ENCODE results near the gene DBR1. TPM values are rescaled to one million over a fixed set of nuclear protein-coding genes. Genes with fewer than 3 reads are reported as not detected.

Gene DBR1
- polyA plus RNA-seq (2013, experiment 1 of 2), result 11.6 TPM
- 12.4 TPM for polyA plus RNA-seq (2013, experiment 2 of 2)

- no peak within 1 kb of the TSS for H4K91ac ChIP-seq (ENCODE audit: low read depth, low read length, poor library complexity)
- peaks cover 7% of the 10 kb centered on the region for H3K79me1 ChIP-seq (ENCODE audit: low read depth, low read length)
- peak; percentile 51 for DNase-seq (ENCODE audit: low spot score)
- H4K8ac ChIP-seq (ENCODE audit: low read depth, low read length), result peak within 1 kb of the TSS; percentile 92
- peaks cover 0 to 39% of the 10 kb centered on the region in 2 donors for H3K36me3 ChIP-seq (replicated peaks in 1 of 2; ENCODE audit: control insufficient read depth in 2 of 2, insufficient read depth in 2 of 2, low read length in 2 of 2)
- no peak within 1 kb of the TSS for H2BK12ac ChIP-seq (ENCODE audit: low read length)
- WGBS, 2 donors (ENCODE audit: extremely low coverage in 2 of 2, insufficient read length in 2 of 2, insufficient replicate concordance in 1 of 2), result no CpG with 5 or more reads among the region's 38 CpGs
- H3K14ac ChIP-seq (ENCODE audit: low read length), result peak within 1 kb of the TSS; percentile 100
- H3K23ac ChIP-seq (ENCODE audit: low read depth, low read length, poor library complexity), result peak within 1 kb of the TSS; percentile 99
- peak within 1 kb of the TSS; percentile 85 to 98 for H3K4me3 ChIP-seq (ENCODE audit: low read length in 2 of 2)
- peak within 1 kb of the TSS; percentile 77 for H3K27ac ChIP-seq (replicated peaks; ENCODE audit: low read length)
- peaks cover 0 to 4% (median 0%) of the 10 kb centered on the region in 3 experiments for H3K27me3 ChIP-seq (ENCODE audit: control insufficient read depth in 3 of 3, insufficient read depth in 3 of 3, low read depth in 1 of 3, low read length in 3 of 3)
- peak within 1 kb of the TSS; percentile 99 for H3K9ac ChIP-seq (ENCODE audit: low read depth, low read length, poor library complexity)
- no peak within 1 kb of the TSS for H2BK120ac ChIP-seq (ENCODE audit: low read depth, low read length)
- H2AK5ac ChIP-seq (ENCODE audit: low read depth, low read length), result no peak within 1 kb of the TSS
- H2AFZ ChIP-seq (ENCODE audit: low read length), result peak within 1 kb of the TSS; percentile 99
- peak within 1 kb of the TSS; percentile 100 for H3K18ac ChIP-seq (ENCODE audit: low read length)
- peak within 1 kb of the TSS; percentile 68 for H3K4me2 ChIP-seq (ENCODE audit: insufficient read depth, low read length, poor library complexity, severe bottlenecking)
- peak within 1 kb of the TSS; percentile 10 for H3K4ac ChIP-seq (ENCODE audit: low read length)
- H3K9me3 ChIP-seq (replicated peaks in 1 of 2; ENCODE audit: control insufficient read depth in 2 of 2, insufficient read depth in 1 of 2, low read depth in 1 of 2, low read length in 2 of 2), result no peaks in the 10 kb centered on the region
- H2BK5ac ChIP-seq (ENCODE audit: low read length), result peak within 1 kb of the TSS; percentile 75
- H3K4me1 ChIP-seq (ENCODE audit: control insufficient read depth in 2 of 2, insufficient read depth in 1 of 2, low read depth in 1 of 2, low read length in 2 of 2), result peaks cover 0 to 2% of the 10 kb centered on the region in 2 donors
- H2BK15ac ChIP-seq (ENCODE audit: low read length), result peak within 1 kb of the TSS; percentile 89
Measured at GRCh38 chr3:138174421-138175131, at the start of gene DBR1. TSS of gene DBR1 (minus strand) at chr3:138174921. CDS start at chr3:138174795, 126 bp downstream.

- Histone ChIP-seq H3K18ac (ENCODE audit: low read length) (no peak overlapping the region), H3K27ac (replicated peaks; ENCODE audit: low read length) (no peak overlapping the region), H3K4ac (ENCODE audit: low read length) (no peak overlapping the region), H2BK12ac (ENCODE audit: low read length) (no peak overlapping the region), H3K4me3 (ENCODE audit: low read length in 2 of 2) (no peak overlapping the region), H3K9ac (ENCODE audit: low read depth, low read length, poor library complexity) (no peak overlapping the region), H2BK15ac (ENCODE audit: low read length) (no peak overlapping the region), H4K8ac (ENCODE audit: low read depth, low read length) (no peak overlapping the region), H3K4me1 (ENCODE audit: control insufficient read depth in 2 of 2, insufficient read depth in 1 of 2, low read depth in 1 of 2, low read length in 2 of 2) (no peaks in the 10 kb centered on the region), H2BK120ac (ENCODE audit: low read depth, low read length) (no peak overlapping the region), H3K36me3 (replicated peaks in 1 of 2; ENCODE audit: control insufficient read depth in 2 of 2, insufficient read depth in 2 of 2, low read length in 2 of 2) (peaks cover 10 to 63% of the 10 kb centered on the region in 2 donors), H3K4me2 (ENCODE audit: insufficient read depth, low read length, poor library complexity, severe bottlenecking) (no peak overlapping the region), H2BK5ac (ENCODE audit: low read length) (no peak overlapping the region), H3K14ac (ENCODE audit: low read length) (no peak overlapping the region), H2AK5ac (ENCODE audit: low read depth, low read length) (no peak overlapping the region), H2AFZ (ENCODE audit: low read length) (no peak overlapping the region), H3K23ac (ENCODE audit: low read depth, low read length, poor library complexity) (no peak overlapping the region), H3K9me3 (replicated peaks in 1 of 2; ENCODE audit: control insufficient read depth in 2 of 2, insufficient read depth in 1 of 2, low read depth in 1 of 2, low read length in 2 of 2) (no peaks in the 10 kb centered on the region), H3K27me3 (ENCODE audit: control insufficient read depth in 3 of 3, insufficient read depth in 3 of 3, low read depth in 1 of 3, low read length in 3 of 3) (no peaks in the 10 kb centered on the region), H3K79me1 (ENCODE audit: low read depth, low read length) (peaks cover 2% of the 10 kb centered on the region), H4K91ac (ENCODE audit: low read depth, low read length, poor library complexity) (no peak overlapping the region)
- no CpG with 5 or more reads among the region's 2 CpGs for WGBS, 2 donors (ENCODE audit: extremely low coverage in 2 of 2, insufficient read length in 2 of 2, insufficient replicate concordance in 1 of 2)
- DNase-seq (ENCODE audit: low spot score), result no peak
Measured at GRCh38 chr3:138222942-138223287, 48.2 kb upstream of the DBR1 start.

- H4K91ac ChIP-seq (ENCODE audit: low read depth, low read length, poor library complexity), result no peak overlapping the region
- H3K27me3 ChIP-seq (ENCODE audit: control insufficient read depth in 3 of 3, insufficient read depth in 3 of 3, low read depth in 1 of 3, low read length in 3 of 3), result no peaks in the 10 kb centered on the region
- no peak overlapping the region for H3K18ac ChIP-seq (ENCODE audit: low read length)
- no peaks in the 10 kb centered on the region for H3K4me1 ChIP-seq (ENCODE audit: control insufficient read depth in 2 of 2, insufficient read depth in 1 of 2, low read depth in 1 of 2, low read length in 2 of 2)
- H2BK120ac ChIP-seq (ENCODE audit: low read depth, low read length), result no peak overlapping the region
- no CpG with 5 or more reads among the region's 2 CpGs for WGBS, 2 donors (ENCODE audit: extremely low coverage in 2 of 2, insufficient read length in 2 of 2, insufficient replicate concordance in 1 of 2)
- H3K14ac ChIP-seq (ENCODE audit: low read length), result no peak overlapping the region
- no peak overlapping the region for H2AK5ac ChIP-seq (ENCODE audit: low read depth, low read length)
- H3K23ac ChIP-seq (ENCODE audit: low read depth, low read length, poor library complexity), result no peak overlapping the region
- no peak for DNase-seq (ENCODE audit: low spot score)
- no peaks in the 10 kb centered on the region for H3K9me3 ChIP-seq (replicated peaks in 1 of 2; ENCODE audit: control insufficient read depth in 2 of 2, insufficient read depth in 1 of 2, low read depth in 1 of 2, low read length in 2 of 2)
- H2BK12ac ChIP-seq (ENCODE audit: low read length), result no peak overlapping the region
- H3K4me2 ChIP-seq (ENCODE audit: insufficient read depth, low read length, poor library complexity, severe bottlenecking), result no peak overlapping the region
- peaks cover 2% of the 10 kb centered on the region for H3K79me1 ChIP-seq (ENCODE audit: low read depth, low read length)
- no peak overlapping the region for H3K9ac ChIP-seq (ENCODE audit: low read depth, low read length, poor library complexity)
- no peak overlapping the region for H2BK5ac ChIP-seq (ENCODE audit: low read length)
- no peak overlapping the region for H2AFZ ChIP-seq (ENCODE audit: low read length)
- H3K27ac ChIP-seq (replicated peaks; ENCODE audit: low read length), result no peak overlapping the region
- H2BK15ac ChIP-seq (ENCODE audit: low read length), result no peak overlapping the region
- H3K4ac ChIP-seq (ENCODE audit: low read length), result no peak overlapping the region
- peaks cover 10 to 57% of the 10 kb centered on the region in 2 donors for H3K36me3 ChIP-seq (replicated peaks in 1 of 2; ENCODE audit: control insufficient read depth in 2 of 2, insufficient read depth in 2 of 2, low read length in 2 of 2)
- no peak overlapping the region for H4K8ac ChIP-seq (ENCODE audit: low read depth, low read length)
- H3K4me3 ChIP-seq (ENCODE audit: low read length in 2 of 2), result no peak overlapping the region
Measured at GRCh38 chr3:138222131-138222941, 47.6 kb upstream of the DBR1 start.

- Histone ChIP-seq H2BK15ac (ENCODE audit: low read length) (no peak overlapping the region), H3K18ac (ENCODE audit: low read length) (no peak overlapping the region), H3K4me2 (ENCODE audit: insufficient read depth, low read length, poor library complexity, severe bottlenecking) (no peak overlapping the region), H3K4me1 (ENCODE audit: control insufficient read depth in 2 of 2, insufficient read depth in 1 of 2, low read depth in 1 of 2, low read length in 2 of 2) (no peaks in the 10 kb centered on the region), H3K9me3 (replicated peaks in 1 of 2; ENCODE audit: control insufficient read depth in 2 of 2, insufficient read depth in 1 of 2, low read depth in 1 of 2, low read length in 2 of 2) (no peaks in the 10 kb centered on the region), H2AFZ (ENCODE audit: low read length) (no peak overlapping the region), H4K8ac (ENCODE audit: low read depth, low read length) (no peak overlapping the region), H2BK120ac (ENCODE audit: low read depth, low read length) (no peak overlapping the region), H2AK5ac (ENCODE audit: low read depth, low read length) (no peak overlapping the region), H4K91ac (ENCODE audit: low read depth, low read length, poor library complexity) (no peak overlapping the region), H3K4me3 (ENCODE audit: low read length in 2 of 2) (no peak overlapping the region), H2BK5ac (ENCODE audit: low read length) (no peak overlapping the region), H3K79me1 (ENCODE audit: low read depth, low read length) (peaks cover 2% of the 10 kb centered on the region), H3K9ac (ENCODE audit: low read depth, low read length, poor library complexity) (no peak overlapping the region), H3K4ac (ENCODE audit: low read length) (no peak overlapping the region), H2BK12ac (ENCODE audit: low read length) (no peak overlapping the region), H3K27me3 (ENCODE audit: control insufficient read depth in 3 of 3, insufficient read depth in 3 of 3, low read depth in 1 of 3, low read length in 3 of 3) (no peaks in the 10 kb centered on the region), H3K14ac (ENCODE audit: low read length) (no peak overlapping the region), H3K36me3 (replicated peaks in 1 of 2; ENCODE audit: control insufficient read depth in 2 of 2, insufficient read depth in 2 of 2, low read length in 2 of 2) (peaks cover 10 to 57% of the 10 kb centered on the region in 2 donors), H3K27ac (replicated peaks; ENCODE audit: low read length) (no peak overlapping the region), H3K23ac (ENCODE audit: low read depth, low read length, poor library complexity) (no peak overlapping the region)
- no CpG with 5 or more reads among the region's 4 CpGs for WGBS, 2 donors (ENCODE audit: extremely low coverage in 2 of 2, insufficient read length in 2 of 2, insufficient replicate concordance in 1 of 2)
- no peak for DNase-seq (ENCODE audit: low spot score)
Measured at GRCh38 chr3:138220788-138221187, 46.1 kb upstream of the DBR1 start.
